ENCODE measurements around the gene PASK.
A peak's percentile ranks its signal among the peaks of the same experiment; 100 is the strongest.

PASK gene

DNA sequence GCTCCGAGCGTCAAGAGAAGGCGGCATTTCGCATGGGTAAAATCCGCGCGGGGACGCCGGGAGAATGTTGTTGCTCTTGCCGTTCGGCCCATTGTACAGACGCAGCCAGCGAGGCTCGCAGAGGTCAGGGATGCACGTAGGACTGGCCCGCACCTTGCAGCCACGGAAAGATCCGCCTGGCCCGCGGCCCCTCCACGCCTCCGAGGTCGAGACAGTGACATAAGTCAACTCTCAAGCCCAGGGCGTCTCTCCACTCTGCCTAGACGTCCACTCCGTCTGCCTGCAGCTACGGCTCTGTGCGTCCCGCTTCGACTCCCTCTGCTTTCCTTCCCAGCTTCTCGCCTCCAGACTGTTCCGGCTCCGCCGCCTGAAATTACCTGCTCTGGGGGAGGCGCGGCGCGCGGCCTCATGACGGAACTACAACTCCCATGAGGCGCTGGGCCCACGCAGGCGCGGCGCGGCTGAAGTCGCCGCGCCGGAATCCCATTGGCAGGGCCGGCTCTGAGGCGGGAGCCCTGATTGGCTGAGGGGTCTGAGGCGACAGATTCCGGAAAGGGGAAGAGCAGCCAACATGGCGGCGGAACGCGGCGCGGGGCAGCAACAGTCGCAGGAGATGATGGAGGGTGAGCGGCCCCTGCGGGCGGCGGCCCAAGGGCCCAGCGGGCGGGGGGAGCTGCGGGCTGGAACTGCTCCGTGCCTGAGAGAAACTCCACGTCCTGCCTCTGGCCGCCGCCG lies 820 bp upstream of the PASK start, which contains the start of gene PPP1R7:
Gene PPP1R7 (plus strand): TSS at position 543 of the 735 bp plus-strand sequence. CDS start 29 bp downstream, at position 572.
- H3K36me3 ChIP-seq: peaks cover 19% of the 10 kb centered on the region
- H4K20me1 ChIP-seq: peaks cover 44% of the 10 kb centered on the region
- peaks cover 49% of the 10 kb centered on the region for H3K4me1 ChIP-seq
- H3K27me3 ChIP-seq: no peaks in the 10 kb centered on the region
- H3K9ac ChIP-seq: peak within 1 kb of the TSS; percentile 84
- H3K4me3 ChIP-seq: peak within 1 kb of the TSS; percentile 93
- no peak for TF ChIP-seq Cebpa-rat (IDR thresholded peaks at IDR 0.05)
- H3K9me3 ChIP-seq: no peaks in the 10 kb centered on the region
- H3K4me2 ChIP-seq: peak within 1 kb of the TSS; percentile 98
- peak within 1 kb of the TSS; percentile 82 for H3K27ac ChIP-seq

DNA sequence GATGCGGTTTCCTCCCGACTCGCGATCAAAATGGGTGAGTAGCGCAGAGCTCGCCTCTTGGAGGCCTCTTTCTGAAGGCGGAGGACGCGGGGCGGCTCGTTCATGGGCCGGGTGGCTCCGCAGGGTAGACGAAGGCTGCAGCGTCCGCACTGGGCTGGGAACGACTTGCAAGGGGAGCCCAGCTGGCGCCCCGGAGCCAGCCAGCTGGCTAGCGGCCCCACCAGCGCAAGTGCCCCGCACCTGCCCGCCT lies 328 bp upstream of the PASK start:
- Histone ChIP-seq H3K4me2 (peak overlapping the region; percentile 98), H3K4me1 (peaks cover 49% of the 10 kb centered on the region), H3K9me3 (no peaks in the 10 kb centered on the region), H3K4me3 (peak overlapping the region; percentile 93), H3K36me3 (peaks cover 19% of the 10 kb centered on the region), H3K27me3 (no peaks in the 10 kb centered on the region), H3K9ac (peak overlapping the region; percentile 84), H3K27ac (no peak overlapping the region), H4K20me1 (peaks cover 44% of the 10 kb centered on the region)
- TF ChIP-seq Cebpa-rat (IDR thresholded peaks at IDR 0.05): no peak

DNA sequence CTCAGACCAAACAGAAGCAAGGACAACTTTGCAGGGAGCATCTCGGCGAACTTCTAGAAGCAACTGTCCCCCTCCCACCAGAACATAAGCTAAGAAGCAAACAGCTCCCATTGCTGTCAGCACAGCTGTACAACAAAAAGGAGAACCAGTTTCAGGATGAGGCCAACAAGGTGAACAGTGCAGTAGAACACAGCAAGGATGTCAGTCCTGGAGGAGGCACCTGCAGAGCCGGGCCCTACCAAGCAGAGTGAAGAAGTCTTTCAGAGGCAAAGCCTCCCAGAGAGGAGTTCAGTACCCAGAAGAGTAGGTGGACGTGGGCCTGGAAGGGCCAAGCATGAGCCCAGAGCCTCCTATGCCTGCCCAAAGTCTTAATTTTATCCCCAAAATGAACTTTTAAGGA lies 1.0 kb downstream of the PASK start:
- Histone ChIP-seq H3K9ac (peak overlapping the region; percentile 84; the same call in 1 of the 2 replicates), H3K9me3 (no peaks in the 10 kb centered on the region), H3K4me2 (peak overlapping the region; percentile 98), H3K4me3 (peak overlapping the region; percentile 93), H3K27me3 (no peaks in the 10 kb centered on the region), H4K20me1 (peaks cover 43% of the 10 kb centered on the region), H3K36me3 (peaks cover 20% of the 10 kb centered on the region), H3K27ac (no peak overlapping the region; the same call in 1 of the 2 replicates), H3K4me1 (peaks cover 44% of the 10 kb centered on the region)
- no peak for TF ChIP-seq Cebpa-rat (IDR thresholded peaks at IDR 0.05)

DNA sequence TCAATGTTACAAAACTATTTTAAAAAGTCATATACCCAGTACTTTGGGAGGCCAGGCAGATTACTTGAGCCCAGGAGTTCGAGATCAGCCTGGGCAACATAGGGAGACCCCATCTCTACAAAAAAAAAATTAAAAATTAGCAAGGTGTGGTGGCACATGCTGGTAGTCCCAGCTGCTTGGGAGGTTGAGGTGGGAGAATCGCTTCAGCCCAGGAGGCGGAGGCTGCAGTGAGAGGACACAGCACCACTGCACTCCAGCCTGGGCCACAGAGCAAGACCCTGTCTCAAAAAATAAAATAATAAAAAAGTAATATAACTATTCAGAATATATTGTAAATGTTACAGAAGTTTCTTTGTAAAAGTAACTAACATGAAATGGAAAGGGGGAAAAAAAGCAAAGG lies 1.9 kb downstream of the PASK start:
- no peaks in the 10 kb centered on the region for H3K9me3 ChIP-seq
- no peak overlapping the region for H3K27ac ChIP-seq
- peaks cover 37% of the 10 kb centered on the region for H3K4me1 ChIP-seq
- no peak overlapping the region for H3K4me3 ChIP-seq
- H3K27me3 ChIP-seq: no peaks in the 10 kb centered on the region
- peak overlapping the region; percentile 98; the same call in 1 of the 2 replicates for H3K4me2 ChIP-seq
- peaks cover 34% of the 10 kb centered on the region for H4K20me1 ChIP-seq
- H3K36me3 ChIP-seq: peaks cover 27% of the 10 kb centered on the region
- no peak for TF ChIP-seq Cebpa-rat (IDR thresholded peaks at IDR 0.05)
- no peak overlapping the region; the same call in 1 of the 2 replicates for H3K9ac ChIP-seq

DNA sequence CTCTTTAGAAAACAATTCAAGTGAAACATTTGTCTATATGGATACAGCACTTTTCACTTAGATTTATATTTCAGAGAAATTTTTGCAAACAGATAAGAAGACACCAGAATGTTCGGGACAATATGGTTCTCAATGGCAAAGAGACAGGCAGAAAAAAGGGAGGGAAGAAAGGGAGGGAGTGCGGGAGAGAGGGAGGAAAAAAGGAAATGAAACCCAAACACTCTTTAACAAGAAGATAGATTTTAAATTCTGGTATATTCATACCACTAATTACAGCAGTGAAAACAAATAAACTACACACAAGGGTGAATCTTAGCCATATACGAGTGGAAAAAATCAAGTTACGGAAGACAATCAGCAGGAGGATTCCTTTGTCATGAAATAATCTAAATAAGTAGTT lies 3.0 kb downstream of the PASK start:
- peaks cover 30% of the 10 kb centered on the region for H4K20me1 ChIP-seq
- no peak overlapping the region for H3K27ac ChIP-seq
- H3K4me3 ChIP-seq: no peak overlapping the region
- H3K4me2 ChIP-seq: no peak overlapping the region
- no peak overlapping the region for H3K9ac ChIP-seq
- no peaks in the 10 kb centered on the region for H3K9me3 ChIP-seq
- no peak for TF ChIP-seq Cebpa-rat (IDR thresholded peaks at IDR 0.05)
- no peaks in the 10 kb centered on the region for H3K27me3 ChIP-seq
- peaks cover 27% of the 10 kb centered on the region for H3K4me1 ChIP-seq
- peaks cover 37% of the 10 kb centered on the region for H3K36me3 ChIP-seq

DNA sequence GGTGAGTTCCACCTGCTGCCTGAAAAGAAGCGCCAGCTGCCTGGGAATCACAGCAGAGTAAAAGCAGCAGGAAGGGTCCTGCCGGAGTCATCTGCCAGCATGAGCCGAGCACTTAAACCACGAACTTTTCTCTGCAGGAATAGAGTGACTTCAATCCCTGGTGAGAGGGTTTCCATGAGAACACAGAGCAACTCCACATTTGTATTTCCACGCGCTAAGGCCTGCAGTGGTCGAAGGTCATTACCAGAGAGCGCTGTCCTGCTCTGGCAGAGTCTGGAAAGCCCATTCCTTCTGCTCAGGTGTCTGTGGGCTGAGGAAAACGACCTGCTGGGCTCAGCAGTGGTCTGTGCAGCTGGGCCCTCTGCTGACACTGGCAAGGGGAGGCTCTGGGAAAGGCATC lies 6.7 kb downstream of the PASK start:
- TF ChIP-seq Cebpa-rat (IDR thresholded peaks at IDR 0.05): no peak
- Histone ChIP-seq H3K27me3 (no peaks in the 10 kb centered on the region), H4K20me1 (peaks cover 24% of the 10 kb centered on the region), H3K9ac (no peak overlapping the region), H3K36me3 (peaks cover 74% of the 10 kb centered on the region), H3K9me3 (no peaks in the 10 kb centered on the region), H3K4me1 (peaks cover 9% of the 10 kb centered on the region; the same call in 1 of the 2 replicates), H3K4me2 (no peak overlapping the region), H3K4me3 (no peak overlapping the region), H3K27ac (no peak overlapping the region)

DNA sequence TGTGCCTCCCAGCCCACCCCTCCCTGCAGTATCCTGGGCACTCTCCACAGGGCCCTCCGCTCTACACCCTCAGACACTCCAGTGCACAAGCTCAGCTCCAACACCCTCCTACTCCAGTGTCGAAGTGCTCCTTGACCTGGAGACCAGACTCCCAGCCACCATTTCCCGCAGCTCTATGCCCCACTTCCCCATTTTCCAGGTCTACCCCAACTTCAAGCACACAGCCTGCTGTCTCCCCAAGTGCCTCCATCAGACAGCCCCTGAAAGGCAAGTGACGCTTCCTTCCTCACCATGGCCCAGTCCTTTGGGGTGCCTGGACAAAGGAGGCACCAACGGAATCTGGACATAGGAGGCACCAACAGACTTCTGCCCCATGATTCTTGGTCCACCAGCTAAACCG lies 7.2 kb downstream of the PASK start:
- Histone ChIP-seq H3K9me3 (no peaks in the 10 kb centered on the region), H3K9ac (no peak overlapping the region), H3K36me3 (peaks cover 79% of the 10 kb centered on the region), H4K20me1 (peaks cover 19% of the 10 kb centered on the region), H3K4me2 (no peak overlapping the region), H3K4me3 (no peak overlapping the region), H3K4me1 (0 out of 2 replicates have a peak, but pooled peaks cover 5% of the 10 kb centered on the region), H3K27me3 (no peaks in the 10 kb centered on the region), H3K27ac (no peak overlapping the region)
- no peak for TF ChIP-seq Cebpa-rat (IDR thresholded peaks at IDR 0.05)

DNA sequence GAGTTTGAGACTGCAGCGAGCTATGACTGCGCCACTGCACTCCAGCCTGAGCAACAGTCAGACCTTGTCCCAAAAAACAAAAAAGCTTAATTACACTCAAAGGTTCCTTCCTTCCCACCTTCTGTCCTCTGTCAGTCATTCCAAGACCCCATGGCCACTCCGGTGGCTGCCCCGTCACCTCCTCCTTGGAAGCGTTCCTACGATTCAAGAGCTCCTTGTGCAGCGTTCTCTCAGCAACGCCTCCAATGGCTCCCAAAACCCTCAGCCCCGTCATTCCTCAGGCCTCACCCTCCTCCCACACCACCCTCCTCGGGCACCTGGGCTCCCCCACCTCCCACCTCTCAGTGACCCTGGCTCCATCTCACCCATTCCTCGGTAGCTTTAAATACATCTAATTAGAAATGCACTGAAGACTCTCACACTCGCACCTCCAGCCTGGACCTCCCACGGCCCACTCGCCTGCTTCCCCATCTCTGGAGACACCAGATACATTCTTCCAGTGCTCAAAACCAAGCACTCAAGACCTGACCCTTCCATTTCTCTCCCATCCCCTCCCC lies 8.0 kb downstream of the PASK start:
- H3K36me3 ChIP-seq: peaks cover 87% of the 10 kb centered on the region
- no peak overlapping the region for H3K27ac ChIP-seq

DNA sequence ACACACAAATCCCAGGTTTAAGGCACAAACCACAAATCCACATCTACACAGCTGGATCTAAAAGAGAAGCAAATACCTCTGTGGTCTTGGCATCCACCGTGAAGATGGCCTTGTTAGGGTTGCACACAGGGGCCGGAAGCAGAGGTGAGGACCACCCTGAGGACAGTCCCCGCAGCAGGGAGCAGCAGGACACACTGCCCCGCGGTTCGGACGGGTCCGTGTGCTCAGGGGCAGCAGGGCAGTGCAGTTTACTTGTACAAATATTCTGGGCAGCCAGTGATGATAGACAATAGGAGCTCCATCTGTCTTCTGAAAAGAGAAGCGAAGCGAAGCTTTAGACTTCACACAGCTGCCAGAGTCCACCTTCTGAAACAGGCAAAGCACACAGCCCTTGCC lies 8.8 kb downstream of the PASK start:
- Histone ChIP-seq H3K27ac (no peak overlapping the region), H3K4me3 (no peak overlapping the region)
- no peak for TF ChIP-seq Cebpa-rat (IDR thresholded peaks at IDR 0.05)

More for the DNA sequence above, 8.0 kb downstream of the PASK start:
- no peaks in the 10 kb centered on the region for H3K27me3 ChIP-seq
- no peak overlapping the region for H3K9ac ChIP-seq
- H3K4me3 ChIP-seq: no peak overlapping the region
- H3K4me2 ChIP-seq: no peak overlapping the region
- H4K20me1 ChIP-seq: peaks cover 12% of the 10 kb centered on the region; the same call in 1 of the 2 replicates
- H3K9me3 ChIP-seq: no peaks in the 10 kb centered on the region
- TF ChIP-seq Cebpa-rat (IDR thresholded peaks at IDR 0.05): no peak
- no peaks in the 10 kb centered on the region for H3K4me1 ChIP-seq

More for the DNA sequence above, 8.8 kb downstream of the PASK start:
- Histone ChIP-seq H3K4me2 (no peak overlapping the region), H3K27me3 (no peaks in the 10 kb centered on the region), H3K9ac (no peak overlapping the region), H3K9me3 (no peaks in the 10 kb centered on the region), H4K20me1 (peaks cover 12% of the 10 kb centered on the region; the same call in 1 of the 2 replicates), H3K36me3 (peaks cover 95% of the 10 kb centered on the region), H3K4me1 (no peaks in the 10 kb centered on the region)

Data from BLaER1 (cell line).